B cell (primary cell): ENCODE results near the gene VEGFB. TPM values are rescaled to one million over a fixed set of nuclear protein-coding genes. Genes with fewer than 3 reads are reported as not detected.

Source experiments
- ATAC-seq: fragments of 200-7000 bp; cut with Tn5 transposase; one replicate; pipeline ENCODE4 v1.10.0; 2021; ENCODE audit warnings: low read depth, mild to moderate bottlenecking, moderate number of reproducible peaks, moderate library complexity
- CTCF ChIA-PET: fragments of 350-600 bp; sonication (Branson Sonifier 250); formaldehyde crosslinking; loops from one replicate; lab custom pipeline; 2021; ENCODE audit warnings: antibody characterized with exemption, inconsistent platforms; lab: Charles Lee
- POLR2A ChIA-PET: fragments of 350-600 bp; sonication (Branson Sonifier 250); formaldehyde crosslinking; loops from one replicate; lab custom pipeline; 2021; ENCODE audit warnings: antibody characterized with exemption; lab: Charles Lee
- DNase-seq: peaks from one replicate; pipeline ENCODE4 v3.0.0; 2013
- H2AFZ ChIP-seq: 2 replicates; pipeline ENCODE4 v1.6.1; 2012; ENCODE audit warnings: mild to moderate bottlenecking, low read depth, low read length; ENCODE audit not compliant: insufficient read depth, poor library complexity, severe bottlenecking
- H3K27ac ChIP-seq, 2 donors: 1 replicate in 1 of 2; 2 replicates in 1 of 2; pipeline ENCODE4 v1.5.1; 2012 to 2013; ENCODE audit warnings: low read length in 2 of 2, mild to moderate bottlenecking in 2 of 2, moderate library complexity in 1 of 2
- H3K27me3 ChIP-seq, 4 experiments: fragments of 200-600 bp in 1 of 4; sonication (generic) in 1 of 4; replicated peaks in 1 of 4; 1 replicate in 2 of 4; 2 replicates in 2 of 4; pipeline versions ENCODE4 v1.6.1 to v1.7.0; 2013 to 2016; ENCODE audit warnings: low read length in 3 of 4, mild to moderate bottlenecking in 2 of 4, mixed read lengths in 1 of 4, moderate library complexity in 1 of 4; ENCODE audit not compliant: insufficient read depth in 4 of 4, control insufficient read depth in 3 of 4; ENCODE audit errors: control extremely low read depth in 1 of 4
- H3K36me3 ChIP-seq, 2 experiments: replicated peaks in 1 of 2; 1 replicate in 1 of 2; 2 replicates in 1 of 2; pipeline versions ENCODE4 v1.6.1 to v1.7.1; 2013; ENCODE audit warnings: low read length in 1 of 2; ENCODE audit not compliant: insufficient read depth in 2 of 2, control insufficient read depth in 1 of 2; ENCODE audit errors: control extremely low read depth in 1 of 2, extremely low read depth in 1 of 2
- H3K4me1 ChIP-seq, 2 donors: fragments of 200-600 bp in 1 of 2; sonication (generic) in 1 of 2; 1 replicate in 1 of 2; 2 replicates in 1 of 2; pipeline versions ENCODE4 v1.5.1 to v1.6.1; 2013 to 2017; ENCODE audit warnings: low read length in 2 of 2; ENCODE audit not compliant: control insufficient read depth in 2 of 2, insufficient read depth in 2 of 2
- H3K4me2 ChIP-seq: replicated peaks from 2 replicates; pipeline ENCODE3; 2012; ENCODE audit warnings: mild to moderate bottlenecking, low read depth, low read length; ENCODE audit not compliant: poor library complexity, severe bottlenecking
- H3K4me3 ChIP-seq, 5 experiments: fragments of 200-600 bp in 1 of 5; sonication (generic) in 1 of 5; 1 replicate in 3 of 5; 2 replicates in 2 of 5; pipeline versions ENCODE4 v1.5.1 to v1.7.0; 2011 to 2016; ENCODE audit warnings: low read length in 4 of 5, mild to moderate bottlenecking in 4 of 5, low read depth in 2 of 5, control low read depth in 1 of 5, moderate library complexity in 1 of 5; ENCODE audit not compliant: insufficient read depth in 1 of 5; ENCODE audit errors: control extremely low read depth in 1 of 5, extremely low read depth in 1 of 5
- H3K79me2 ChIP-seq: fragments of 200-600 bp; sonication (generic); one replicate; pipeline ENCODE4 v1.6.0; 2016; ENCODE audit warnings: low read length; ENCODE audit not compliant: control insufficient read depth, insufficient read depth
- H3K9ac ChIP-seq: fragments of 200-600 bp; sonication (generic); 2 replicates; pipeline ENCODE4 v1.6.1; 2017; ENCODE audit warnings: mild to moderate bottlenecking, low read length, moderate library complexity
- H3K9me3 ChIP-seq, 3 donors: one replicate each; pipeline versions ENCODE4 v1.6.1 to v1.7.1; 2013; ENCODE audit warnings: low read length in 2 of 3; ENCODE audit not compliant: control insufficient read depth in 2 of 3, insufficient read depth in 1 of 3; ENCODE audit errors: control extremely low read depth in 1 of 3
- H4K20me1 ChIP-seq: 2 replicates; pipeline ENCODE4 v1.6.0; 2012; ENCODE audit warnings: mild to moderate bottlenecking, low read length; ENCODE audit not compliant: insufficient read depth, control insufficient read depth, poor library complexity, severe bottlenecking
- H3K27ac Mint-ChIP-seq: one replicate; pipeline ENCODE4 v1.8.0; 2021; ENCODE audit warnings: mixed read lengths
- H3K27me3 Mint-ChIP-seq: one replicate; pipeline ENCODE4 v1.8.0; 2021; ENCODE audit warnings: mixed read lengths
- H3K4me1 Mint-ChIP-seq: one replicate; pipeline ENCODE4 v1.8.0; 2021; ENCODE audit warnings: mixed read lengths
- H3K4me3 Mint-ChIP-seq: one replicate; pipeline ENCODE4 v1.8.0; 2021; ENCODE audit warnings: mixed read lengths
- H3K9me3 Mint-ChIP-seq: one replicate; pipeline ENCODE4 v1.8.0; 2022; ENCODE audit warnings: mixed read lengths; ENCODE audit not compliant: insufficient read depth
- CTCF ChIP-seq: fragments of 200-600 bp; IDR thresholded peaks from one replicate; pipeline ENCODE4 v1.8.0; 2022; ENCODE audit warnings: antibody characterized with exemption, mild to moderate bottlenecking
- EZH2 ChIP-seq: IDR thresholded peaks from 2 replicates; pipeline ENCODE4 v1.6.1; 2012; ENCODE audit warnings: borderline replicate concordance, low read depth, mild to moderate bottlenecking, moderate library complexity, low read length; ENCODE audit not compliant: insufficient read depth, poor library complexity, severe bottlenecking
- WGBS: methylation state at CpG from one replicate; pipeline ENCODE4 v1.1.5; 2013; ENCODE audit warnings: missing lambda C conversion rate; ENCODE audit not compliant: insufficient coverage; 5-methylcytosine and 5-hydroxymethylcytosine counted together
- intact Hi-C: fragments of 100-400 bp; cut with micrococcal nuclease; formaldehyde crosslinking; loops from one replicate; pipeline ENCODE4 v1.10.0; 2022
- polyA plus RNA-seq: library from polyadenylated mRNA; depleted of rRNA; stranded (reverse); fragments of >200 nt; gene quantifications from 2 replicates; pipeline ENCODE4 v1.2.3, GENCODE V29; 2012
- total RNA-seq, 2 donors: library from RNA; stranded (reverse); fragments of 120-200 nt in 1 of 2; gene quantifications; 1 replicate in 1 of 2; 2 replicates in 1 of 2; pipeline versions ENCODE4 v1.2.3 to v1.2.4, GENCODE V29; 2013 to 2022

Gene VEGFB
- total and polyA plus RNA-seq, 2 donors (not counting 1 experiment from before 2014, with no cell fraction given) = 56.4 to 152 TPM

GRCh38 chr11:64284048-64284961 lies 49.9 kb downstream of the VEGFB start, which contains the start of gene BAD:
Gene BAD, minus strand, starts transcription at chr11:64284665. Its CDS starts 297 bp downstream, at chr11:64284368.
- peak; percentile 96 for DNase-seq
- 5% methylated on average over 36 of the region's 44 CpGs for WGBS
- intact Hi-C loops = loop anchor here (1.0 to 2.0 kb wide), 3 partner anchors 33 to 54 kb away; partner anchors contain the start of genes DNAJC4, FKBP2 and PLCB3
- ChIA-PET CTCF (interaction anchor here (0.8 to 4.6 kb wide), 11 partner anchors 10 to 88 kb away, joined by 3 to 33 read pairs (median 6); partner anchors contain the start of genes CATSPERZ, PLCB3, PPP1R14B and PRDX5), POLR2A (interaction anchor here (0.6 to 5.7 kb wide), 11 partner anchors 8 to 80 kb away, joined by 3 to 67 read pairs (median 5); partner anchors contain the start of genes DNAJC4, ESRRA, FKBP2 and PLCB3)
- Histone ChIP-seq H2AFZ (peak within 1 kb of the TSS; percentile 74), H3K27ac (peak within 1 kb of the TSS; percentile 100), H3K27me3 (no peaks in the 10 kb centered on the region), H3K9me3 (no peaks in the 10 kb centered on the region), H3K4me3 (peak within 1 kb of the TSS; percentile 61 to 97 (median 90)), H3K4me1 (peaks cover 13 to 18% of the 10 kb centered on the region in 2 donors), H3K9ac (peak within 1 kb of the TSS; percentile 100), H4K20me1 (peaks cover 12% of the 10 kb centered on the region), H3K4me2 (peak within 1 kb of the TSS; percentile 97), H3K79me2 (peaks cover 34% of the 10 kb centered on the region), H3K36me3 (peaks cover 0 to 7% of the 10 kb centered on the region in 2 experiments)
- Mint-ChIP-seq H3K9me3 (no peaks in the 10 kb centered on the region), H3K4me3 (peak within 1 kb of the TSS; percentile 90), H3K27me3 (no peaks in the 10 kb centered on the region), H3K27ac (peak within 1 kb of the TSS; percentile 96), H3K4me1 (peaks cover 20% of the 10 kb centered on the region)
- peak; percentile 77 for ATAC-seq
- TF ChIP-seq CTCF = no peak
- no peak for TF ChIP-seq EZH2
